K562 (cell line): ENCODE data around the gene PAN3. TPM values are rescaled to one million over a fixed set of nuclear protein-coding genes. Genes with fewer than 3 reads are reported as not detected.

ENCODE experiments used
- ATAC-seq: fragments of 200-7000 bp; cut with Tn5 transposase; 3 replicates; pipeline ENCODE4 v1.9.1; 2020; ENCODE audit warnings: moderate library complexity
- BruUV-seq: library from RNA; stranded (reverse); fragments of 400-500 nt; replicated peaks from 2 replicates; lab custom pipeline; 2021; lab: Mats Ljungman, UMichigan
- CTCF ChIA-PET: fragments of 300-600 bp; formaldehyde crosslinking; extraction: SDS; loops from one replicate; lab custom pipeline; 2021; ENCODE audit warnings: low intra/inter-chr PET ratio; lab: Yijun Ruan, JAX
- POLR2A ChIA-PET: fragments of 300-600, 350-650 bp; sonication (Branson Sonifier 250); formaldehyde crosslinking; extraction: SDS; loops from one replicate; lab custom pipeline; 2021; ENCODE audit warnings: antibody characterized with exemption, inconsistent platforms; lab: Yijun Ruan, JAX
- DNase-seq, 4 experiments: peaks; one replicate each; pipeline versions ENCODE4 v3.0.0 to v3.0.0-alpha.2; 2011 to 2018; ENCODE audit warnings: low spot score in 3 of 4, mixed read lengths in 3 of 4; ENCODE audit errors: extremely low read depth in 1 of 4
- FAIRE-seq: peaks from 2 replicates; lab custom pipeline; 2011; peaks lifted over from hg19 to GRCh38; lab: Jason Lieb, UNC
- H2AFZ ChIP-seq: 2 replicates; pipeline ENCODE4 v1.6.0; 2011; ENCODE audit warnings: low read depth, low read length, control low read depth, inconsistent platforms
- H3K27ac ChIP-seq: fragments of 200-600 bp; 3 replicates; pipeline ENCODE4 v1.8.0; 2011; ENCODE audit warnings: low read depth, mild to moderate bottlenecking, control low read depth, inconsistent platforms, low read length, moderate library complexity, mixed read lengths; ENCODE audit errors: extremely low read depth
- H3K27me3 ChIP-seq, 2 experiments: fragments of 300-600 bp in 1 of 2; 2 replicates in 1 of 2; 3 replicates in 1 of 2; pipeline versions ENCODE4 v1.6.0 to v1.8.0; 2011; ENCODE audit warnings: inconsistent platforms in 2 of 2, low read length in 2 of 2, mild to moderate bottlenecking in 1 of 2, mixed read lengths in 1 of 2, moderate library complexity in 1 of 2; ENCODE audit not compliant: control insufficient read depth in 2 of 2, insufficient read depth in 2 of 2
- H3K36me3 ChIP-seq: fragments of 300-600 bp; 3 replicates; pipeline ENCODE4 v1.8.0; 2011; ENCODE audit warnings: mild to moderate bottlenecking, low read length, inconsistent platforms; ENCODE audit not compliant: control insufficient read depth, insufficient read depth
- H3K4me1 ChIP-seq, 2 experiments: fragments of 200-600 bp in 1 of 2; replicated peaks in 1 of 2; 2 replicates in 1 of 2; 3 replicates in 1 of 2; pipeline versions ENCODE4 v1.5.1 to v1.8.0; 2011; ENCODE audit warnings: inconsistent platforms in 2 of 2, low read length in 2 of 2, mild to moderate bottlenecking in 1 of 2, mixed read lengths in 1 of 2, moderate library complexity in 1 of 2; ENCODE audit not compliant: control insufficient read depth in 2 of 2, insufficient read depth in 2 of 2
- H3K4me2 ChIP-seq: 2 replicates; pipeline ENCODE4 v1.6.1; 2011; ENCODE audit warnings: low read length, control low read depth, inconsistent platforms, mixed read lengths; ENCODE audit not compliant: insufficient read depth
- H3K4me3 ChIP-seq: fragments of 200-600 bp; sonication (generic), shearing (Covaris generic); 2 replicates; pipeline ENCODE4 v1.5.1; 2016; ENCODE audit warnings: control low read depth, inconsistent platforms
- H3K79me2 ChIP-seq: fragments of 200-600 bp; 3 replicates; pipeline ENCODE4 v1.8.0; 2011; ENCODE audit warnings: low read length, inconsistent platforms; ENCODE audit not compliant: control insufficient read depth, insufficient read depth
- H3K9ac ChIP-seq, 2 experiments: 2 replicates each; pipeline versions ENCODE4 v1.6.0 to v1.6.1; 2011; ENCODE audit warnings: low read depth in 2 of 2, low read length in 2 of 2, control low read depth in 1 of 2, inconsistent platforms in 1 of 2, mild to moderate bottlenecking in 1 of 2, mixed read lengths in 1 of 2; ENCODE audit not compliant: insufficient read depth in 1 of 2
- H3K9me1 ChIP-seq: one replicate; pipeline ENCODE4 v1.6.0; 2011; ENCODE audit warnings: inconsistent platforms, mild to moderate bottlenecking, low read length, moderate library complexity; ENCODE audit not compliant: control insufficient read depth, insufficient read depth
- H3K9me3 ChIP-seq: replicated peaks from 2 replicates; pipeline ENCODE4 v1.5.1; 2011; ENCODE audit warnings: low read depth, low read length, inconsistent platforms; ENCODE audit not compliant: control insufficient read depth, insufficient read depth
- H4K20me1 ChIP-seq: replicated peaks from 2 replicates; pipeline ENCODE4 v1.6.1; 2011; ENCODE audit warnings: low read length, inconsistent platforms, mixed read lengths; ENCODE audit not compliant: control insufficient read depth, insufficient read depth
- ARID3B ChIP-seq: fragments of 250-450 bp; sonication (Bioruptor Pico); IDR thresholded peaks from 2 replicates; pipeline ENCODE4 v1.4.0; 2020; ENCODE audit warnings: borderline replicate concordance
- CBX3 ChIP-seq, 2 experiments: IDR thresholded peaks; 1 replicate in 1 of 2; 2 replicates in 1 of 2; pipeline ENCODE4 v1.6.1; 2012; ENCODE audit warnings: inconsistent platforms in 2 of 2, low read length in 2 of 2, borderline replicate concordance in 1 of 2, control low read depth in 1 of 2
- DACH1 ChIP-seq: fragments of 450-650 bp; IDR thresholded peaks from 2 replicates; pipeline ENCODE4 v1.6.1; 2018; ENCODE audit not compliant: partially characterized antibody
- HEY1 ChIP-seq: fragments of 250-450 bp; sonication (Bioruptor Pico); IDR thresholded peaks from 2 replicates; pipeline ENCODE4 v1.5.0; 2020; ENCODE audit warnings: mild to moderate bottlenecking, moderate library complexity, borderline replicate concordance
- JUND ChIP-seq, 2 experiments: IDR thresholded peaks; 2 replicates in 1 of 2; 3 replicates in 1 of 2; pipeline ENCODE4 v1.6.1; 2011; ENCODE audit warnings: borderline replicate concordance in 2 of 2, low read depth in 2 of 2, low read length in 2 of 2, improper control_type of control experiment in 1 of 2, missing biosample characterization in 1 of 2, missing genetic modification characterization in 1 of 2, missing genetic modification reagents in 1 of 2
- SIN3A ChIP-seq, 2 experiments: fragments of 150-350 bp in 1 of 2; IDR thresholded peaks; 2 replicates each; pipeline ENCODE4 v1.6.1; 2011 to 2016; ENCODE audit warnings: borderline replicate concordance in 2 of 2, low read depth in 2 of 2, low read length in 2 of 2, mild to moderate bottlenecking in 2 of 2, moderate library complexity in 2 of 2; ENCODE audit not compliant: control insufficient read depth in 1 of 2
- ZSCAN32 ChIP-seq: fragments of 450-650 bp; formaldehyde crosslinking; IDR thresholded peaks from 2 replicates; pipeline ENCODE4 v1.4.0; 2020; ENCODE audit warnings: mild to moderate bottlenecking, moderate library complexity
- WGBS: fragments of 100-300 bp; shearing (Covaris generic); methylation state at CpG from one replicate; pipeline ENCODE4 v1.1.6; 2016; ENCODE audit warnings: low coverage, mixed read lengths; ENCODE audit not compliant: insufficient coverage; ENCODE audit errors: missing lambda C conversion rate; 5-methylcytosine and 5-hydroxymethylcytosine counted together
- in situ Hi-C: fragments of 300-500 bp; cut with MboI; formaldehyde crosslinking; loops from 4 replicates; pipeline ENCODE4 v1.15.0; 2018; ENCODE audit warnings: inconsistent platforms, mixed read lengths
- intact Hi-C: fragments of 100-400 bp; cut with micrococcal nuclease; formaldehyde crosslinking; loops from 2 replicates; pipeline ENCODE4 v1.14.2; 2022
- polyA plus RNA-seq, 8 experiments: library from polyadenylated mRNA; depleted of rRNA in 4 of 8; stranded (reverse) in 5 of 8; unstranded in 3 of 8; fragments of >200 nt; fragmentation: Nextera tagmentation in 2 of 8; fragmentation: Illumina TruSeq in 1 of 8; extraction: Ambion mirVana in 2 of 8; extraction: Trizol in 1 of 8; gene quantifications; 2 replicates each; pipeline versions ENCODE4 v1.2.1 to v1.2.3, GENCODE V29; 2011 to 2014; ENCODE audit warnings: inconsistent platforms in 1 of 8, missing spikeins in 1 of 8
- total RNA-seq, 7 experiments: library from RNA; depleted of rRNA in 6 of 7; stranded (reverse); fragments of >200 nt in 6 of 7; fragmentation: Illumina TruSeq in 2 of 7; extraction: Trizol in 2 of 7; gene quantifications; 2 replicates each; pipeline versions ENCODE4 v1.2.1 to v1.2.3, GENCODE V29; 2011 to 2021; ENCODE audit warnings: low replicate concordance in 1 of 7
- TF ChIP-seq, protein P1 (sequence below): sonication (generic); formaldehyde crosslinking; IDR thresholded peaks from 2 replicates; pipeline ENCODE4 v1.8.0; 2022; ENCODE audit warnings: mild to moderate bottlenecking, missing genetic modification reagents
- TF ChIP-seq, protein P2 (sequence below): fragments of 250-450 bp; sonication (Bioruptor Pico); IDR thresholded peaks from 2 replicates; pipeline ENCODE4 v1.5.0; 2020; ENCODE audit warnings: mild to moderate bottlenecking, borderline replicate concordance
- TF ChIP-seq, protein P3 (sequence below): fragments of 450-650 bp; formaldehyde crosslinking; IDR thresholded peaks from 2 replicates; pipeline ENCODE4 v1.4.0; 2020; ENCODE audit warnings: mild to moderate bottlenecking, mixed read lengths

The PAN3 gene
- total and polyA plus RNA-seq, 9 of the 15 experiments (the other 6 are each of a cell fraction or from before 2014, with no cell fraction given): 7.2 to 19.9 (median 11.6) TPM

GRCh38 chr13:28326056-28326455 lies 187.7 kb downstream of the PAN3 start (continued):
- TF ChIP-seq, protein P1, sequence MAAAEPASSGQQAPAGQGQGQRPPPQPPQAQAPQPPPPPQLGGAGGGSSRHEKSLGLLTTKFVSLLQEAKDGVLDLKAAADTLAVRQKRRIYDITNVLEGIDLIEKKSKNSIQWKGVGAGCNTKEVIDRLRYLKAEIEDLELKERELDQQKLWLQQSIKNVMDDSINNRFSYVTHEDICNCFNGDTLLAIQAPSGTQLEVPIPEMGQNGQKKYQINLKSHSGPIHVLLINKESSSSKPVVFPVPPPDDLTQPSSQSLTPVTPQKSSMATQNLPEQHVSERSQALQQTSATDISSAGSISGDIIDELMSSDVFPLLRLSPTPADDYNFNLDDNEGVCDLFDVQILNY (CRISPR knock-in tag): no peak
- TF ChIP-seq SIN3A (IDR thresholded peaks at IDR 0.05; ENCODE audit: borderline replicate concordance in 2 of 2, control insufficient read depth in 1 of 2, low read depth in 2 of 2, low read length in 2 of 2) (no peak), DACH1 (no peak), ZSCAN32 (no peak), CBX3 (IDR thresholded peaks at IDR 0.05; ENCODE audit: borderline replicate concordance in 1 of 2, low read length in 2 of 2) (no peak)

DNA sequence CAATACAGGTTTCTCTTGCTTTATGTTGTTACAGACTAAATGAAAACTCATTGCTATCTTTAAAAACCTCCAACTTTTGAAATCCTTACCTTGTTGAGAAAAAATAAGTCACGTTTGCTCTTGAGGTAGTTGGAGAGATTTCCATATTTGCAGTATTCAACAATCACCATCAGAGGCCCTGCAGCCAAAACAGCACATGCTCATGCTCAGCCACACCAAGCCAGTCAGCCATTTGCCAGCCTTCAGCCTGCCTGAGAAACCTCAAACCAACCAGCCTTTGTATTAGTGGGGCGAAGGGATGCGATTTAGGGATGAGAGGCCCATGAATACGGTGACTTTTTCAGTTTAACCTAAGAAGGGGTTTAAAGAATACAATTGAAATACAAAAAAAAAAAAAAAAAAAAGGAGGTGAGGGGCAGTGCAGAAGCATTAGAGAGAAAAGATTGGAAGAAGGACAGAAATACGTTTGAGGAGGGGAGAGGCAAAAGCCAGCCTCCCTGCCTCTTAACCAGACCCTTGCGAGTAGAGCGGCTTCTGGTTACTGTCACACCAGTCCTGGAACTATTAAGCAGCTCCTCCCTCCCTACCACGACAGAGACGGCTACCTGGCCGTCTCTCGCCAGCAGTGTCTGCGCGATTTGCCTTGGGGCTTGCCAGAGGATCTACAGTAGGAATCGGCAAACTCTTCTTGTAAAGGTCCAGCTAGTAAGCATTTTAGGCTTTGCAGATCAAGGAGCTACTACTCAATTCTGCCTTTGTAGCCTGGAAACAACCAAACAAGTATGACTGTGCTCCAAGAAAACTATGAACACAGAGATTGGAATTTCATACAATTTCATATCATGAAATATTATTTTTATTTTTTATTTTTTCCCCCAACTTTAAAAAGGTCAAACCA lies 189.3 kb downstream of the PAN3 start:
- H3K79me2 ChIP-seq: no peaks in the 10 kb centered on the region
- in situ Hi-C loops: loop anchor here (10.0 kb wide), 2 partner anchors 307 to 467 kb away; no protein-coding TSS in a partner anchor
- DNase-seq (no peak), FAIRE-seq (no peak), ATAC-seq (no peak)
- no peaks in the 10 kb centered on the region for H3K9me3 ChIP-seq
- H3K9me1 ChIP-seq: no peaks in the 10 kb centered on the region
- CTCF ChIA-PET: no interaction called here
- no peaks in the 10 kb centered on the region for H3K36me3 ChIP-seq
- intact Hi-C loops: loop anchor here (10.0 kb wide), 2 partner anchors 157 to 197 kb away; no protein-coding TSS in a partner anchor
- no peak overlapping the region for H3K4me2 ChIP-seq
- H4K20me1 ChIP-seq: no peaks in the 10 kb centered on the region
- H3K4me1 ChIP-seq: peaks cover 3 to 9% of the 10 kb centered on the region in 2 experiments; a peak in 4 of 5 replicates
- no peak overlapping the region for H2AFZ ChIP-seq
- H3K9ac ChIP-seq: no peak overlapping the region
- POLR2A ChIA-PET: no interaction called here
- 52% methylated on average over 11 of the region's 14 CpGs for WGBS
- H3K27me3 ChIP-seq: no peaks in the 10 kb centered on the region
- no TSS peak for BruUV-seq
- no peak overlapping the region for H3K4me3 ChIP-seq
- no peak overlapping the region for H3K27ac ChIP-seq
- TF ChIP-seq, protein P2, sequence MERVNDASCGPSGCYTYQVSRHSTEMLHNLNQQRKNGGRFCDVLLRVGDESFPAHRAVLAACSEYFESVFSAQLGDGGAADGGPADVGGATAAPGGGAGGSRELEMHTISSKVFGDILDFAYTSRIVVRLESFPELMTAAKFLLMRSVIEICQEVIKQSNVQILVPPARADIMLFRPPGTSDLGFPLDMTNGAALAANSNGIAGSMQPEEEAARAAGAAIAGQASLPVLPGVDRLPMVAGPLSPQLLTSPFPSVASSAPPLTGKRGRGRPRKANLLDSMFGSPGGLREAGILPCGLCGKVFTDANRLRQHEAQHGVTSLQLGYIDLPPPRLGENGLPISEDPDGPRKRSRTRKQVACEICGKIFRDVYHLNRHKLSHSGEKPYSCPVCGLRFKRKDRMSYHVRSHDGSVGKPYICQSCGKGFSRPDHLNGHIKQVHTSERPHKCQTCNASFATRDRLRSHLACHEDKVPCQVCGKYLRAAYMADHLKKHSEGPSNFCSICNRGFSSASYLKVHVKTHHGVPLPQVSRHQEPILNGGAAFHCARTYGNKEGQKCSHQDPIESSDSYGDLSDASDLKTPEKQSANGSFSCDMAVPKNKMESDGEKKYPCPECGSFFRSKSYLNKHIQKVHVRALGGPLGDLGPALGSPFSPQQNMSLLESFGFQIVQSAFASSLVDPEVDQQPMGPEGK (CRISPR knock-in tag): no peak
- no peak for TF ChIP-seq ARID3B (CRISPR knock-in tag)
- TF ChIP-seq HEY1 (CRISPR knock-in tag): no peak
- TF ChIP-seq JUND (IDR thresholded peaks at IDR 0.05; ENCODE audit: borderline replicate concordance, low read depth, low read length): no peak
- TF ChIP-seq JUND (tag; IDR thresholded peaks at IDR 0.05; ENCODE audit: borderline replicate concordance, low read depth, low read length): no peak
- TF ChIP-seq, protein P3, sequence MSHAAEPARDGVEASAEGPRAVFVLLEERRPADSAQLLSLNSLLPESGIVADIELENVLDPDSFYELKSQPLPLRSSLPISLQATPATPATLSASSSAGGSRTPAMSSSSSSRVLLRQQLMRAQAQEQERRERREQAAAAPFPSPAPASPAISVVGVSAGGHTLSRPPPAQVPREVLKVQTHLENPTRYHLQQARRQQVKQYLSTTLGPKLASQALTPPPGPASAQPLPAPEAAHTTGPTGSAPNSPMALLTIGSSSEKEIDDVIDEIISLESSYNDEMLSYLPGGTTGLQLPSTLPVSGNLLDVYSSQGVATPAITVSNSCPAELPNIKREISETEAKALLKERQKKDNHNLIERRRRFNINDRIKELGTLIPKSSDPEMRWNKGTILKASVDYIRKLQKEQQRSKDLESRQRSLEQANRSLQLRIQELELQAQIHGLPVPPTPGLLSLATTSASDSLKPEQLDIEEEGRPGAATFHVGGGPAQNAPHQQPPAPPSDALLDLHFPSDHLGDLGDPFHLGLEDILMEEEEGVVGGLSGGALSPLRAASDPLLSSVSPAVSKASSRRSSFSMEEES: no peak
